MCF 10A (cell line): ENCODE results near the gene CALML3. TPM values are rescaled to one million over a fixed set of nuclear protein-coding genes. Genes with fewer than 3 reads are reported as not detected.

Experiments
- BruUV-seq: library from RNA; stranded (reverse); fragments of 400-500 nt; replicated peaks from 2 replicates; lab custom pipeline; 2021; lab: Mats Ljungman, UMichigan
- CTCF ChIA-PET: fragments of 300-600 bp; sonication (Branson Sonifier 250); formaldehyde crosslinking; extraction: SDS; loops from one replicate; lab custom pipeline; 2021; ENCODE audit warnings: antibody characterized with exemption, inconsistent platforms; lab: Yijun Ruan, JAX
- POLR2A ChIA-PET: fragments of 300-600, 350-650 bp; sonication (Branson Sonifier 250); formaldehyde crosslinking; extraction: SDS; loops from one replicate; lab custom pipeline; 2020; ENCODE audit warnings: antibody characterized with exemption, inconsistent platforms; lab: Yijun Ruan, JAX
- DNase-seq: peaks from one replicate; pipeline ENCODE4 v3.0.0-alpha.2; 2018; ENCODE audit not compliant: unreplicated experiment
- H3K27ac Mint-ChIP-seq: one replicate; pipeline ENCODE4 v1.8.0; 2022; ENCODE audit warnings: mild to moderate bottlenecking, low read depth, mixed read lengths; ENCODE audit not compliant: unreplicated experiment
- H3K27me3 Mint-ChIP-seq: one replicate; pipeline ENCODE4 v1.8.0; 2022; ENCODE audit warnings: mixed read lengths; ENCODE audit not compliant: insufficient read depth, unreplicated experiment
- H3K36me3 Mint-ChIP-seq: one replicate; pipeline ENCODE4 v1.8.0; 2022; ENCODE audit warnings: mild to moderate bottlenecking, moderate library complexity, mixed read lengths; ENCODE audit not compliant: insufficient read depth, unreplicated experiment
- H3K4me1 Mint-ChIP-seq: one replicate; pipeline ENCODE4 v1.8.0; 2022; ENCODE audit warnings: mixed read lengths; ENCODE audit not compliant: insufficient read depth, unreplicated experiment
- H3K4me3 Mint-ChIP-seq: one replicate; pipeline ENCODE4 v1.8.0; 2022; ENCODE audit warnings: mild to moderate bottlenecking, moderate library complexity, mixed read lengths; ENCODE audit not compliant: unreplicated experiment
- H3K9me3 Mint-ChIP-seq: one replicate; pipeline ENCODE4 v1.8.0; 2022; ENCODE audit warnings: mixed read lengths; ENCODE audit not compliant: unreplicated experiment
- intact Hi-C: fragments of 100-400 bp; cut with micrococcal nuclease; formaldehyde crosslinking; loops from 2 replicates; pipeline ENCODE4 v1.14.1; 2022
- total RNA-seq: library from RNA; stranded (reverse); gene quantifications from 2 replicates; pipeline ENCODE4 v1.2.3, GENCODE V29; 2022
- TF ChIP-seq, protein P1 (sequence below): fragments of 200-600 bp; IDR thresholded peaks from one replicate; pipeline ENCODE4 v1.8.0; 2022; ENCODE audit warnings: antibody characterized with exemption, mild to moderate bottlenecking; ENCODE audit not compliant: unreplicated experiment

Gene CALML3
- total RNA-seq, 1 experiment from 2014 or later = 0.75 TPM

DNA sequence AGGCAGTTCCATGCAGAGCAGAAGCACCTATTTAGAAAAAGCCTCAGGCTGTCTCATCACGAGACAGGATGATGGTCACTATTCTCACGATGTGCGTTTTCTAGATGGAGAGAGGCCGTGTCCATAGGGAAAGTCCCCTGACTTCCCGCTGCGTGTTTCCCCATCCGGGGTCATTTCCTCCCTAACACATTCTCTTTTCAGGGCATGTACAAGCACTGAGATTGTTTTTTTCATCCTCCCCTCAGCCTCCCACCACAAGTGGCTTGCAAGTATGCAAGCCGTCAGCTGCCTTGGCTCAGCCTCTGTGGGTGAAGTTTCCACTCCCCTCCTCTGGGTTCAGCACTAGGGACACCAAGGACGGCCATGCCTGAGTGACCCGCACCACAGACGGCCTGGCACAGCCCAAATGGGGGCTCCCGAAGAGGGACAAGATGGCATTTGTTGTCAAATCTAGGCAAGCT, 22.7 kb upstream of the CALML3 start:
- Mint-ChIP-seq H3K4me3 (no peak overlapping the region), H3K36me3 (no peaks in the 10 kb centered on the region), H3K9me3 (no peaks in the 10 kb centered on the region), H3K27me3 (no peaks in the 10 kb centered on the region), H3K4me1 (peaks cover 3% of the 10 kb centered on the region), H3K27ac (no peak overlapping the region)
- TF ChIP-seq, protein P1, sequence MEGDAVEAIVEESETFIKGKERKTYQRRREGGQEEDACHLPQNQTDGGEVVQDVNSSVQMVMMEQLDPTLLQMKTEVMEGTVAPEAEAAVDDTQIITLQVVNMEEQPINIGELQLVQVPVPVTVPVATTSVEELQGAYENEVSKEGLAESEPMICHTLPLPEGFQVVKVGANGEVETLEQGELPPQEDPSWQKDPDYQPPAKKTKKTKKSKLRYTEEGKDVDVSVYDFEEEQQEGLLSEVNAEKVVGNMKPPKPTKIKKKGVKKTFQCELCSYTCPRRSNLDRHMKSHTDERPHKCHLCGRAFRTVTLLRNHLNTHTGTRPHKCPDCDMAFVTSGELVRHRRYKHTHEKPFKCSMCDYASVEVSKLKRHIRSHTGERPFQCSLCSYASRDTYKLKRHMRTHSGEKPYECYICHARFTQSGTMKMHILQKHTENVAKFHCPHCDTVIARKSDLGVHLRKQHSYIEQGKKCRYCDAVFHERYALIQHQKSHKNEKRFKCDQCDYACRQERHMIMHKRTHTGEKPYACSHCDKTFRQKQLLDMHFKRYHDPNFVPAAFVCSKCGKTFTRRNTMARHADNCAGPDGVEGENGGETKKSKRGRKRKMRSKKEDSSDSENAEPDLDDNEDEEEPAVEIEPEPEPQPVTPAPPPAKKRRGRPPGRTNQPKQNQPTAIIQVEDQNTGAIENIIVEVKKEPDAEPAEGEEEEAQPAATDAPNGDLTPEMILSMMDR = no peak
- CTCF ChIA-PET = interaction anchor here (0.8 to 1.3 kb wide), 2 partner anchors 47 to 653 kb away, joined by 3 read pairs; no protein-coding TSS in a partner anchor
- POLR2A ChIA-PET = interaction anchor here (0.9 to 1.5 kb wide), 3 partner anchors 11 to 37 kb away, joined by 3 to 5 read pairs (median 3); partner anchors contain the start of gene CALML3
- DNase-seq = no peak
- no TSS peak for BruUV-seq
- intact Hi-C loops = no loop called here

DNA sequence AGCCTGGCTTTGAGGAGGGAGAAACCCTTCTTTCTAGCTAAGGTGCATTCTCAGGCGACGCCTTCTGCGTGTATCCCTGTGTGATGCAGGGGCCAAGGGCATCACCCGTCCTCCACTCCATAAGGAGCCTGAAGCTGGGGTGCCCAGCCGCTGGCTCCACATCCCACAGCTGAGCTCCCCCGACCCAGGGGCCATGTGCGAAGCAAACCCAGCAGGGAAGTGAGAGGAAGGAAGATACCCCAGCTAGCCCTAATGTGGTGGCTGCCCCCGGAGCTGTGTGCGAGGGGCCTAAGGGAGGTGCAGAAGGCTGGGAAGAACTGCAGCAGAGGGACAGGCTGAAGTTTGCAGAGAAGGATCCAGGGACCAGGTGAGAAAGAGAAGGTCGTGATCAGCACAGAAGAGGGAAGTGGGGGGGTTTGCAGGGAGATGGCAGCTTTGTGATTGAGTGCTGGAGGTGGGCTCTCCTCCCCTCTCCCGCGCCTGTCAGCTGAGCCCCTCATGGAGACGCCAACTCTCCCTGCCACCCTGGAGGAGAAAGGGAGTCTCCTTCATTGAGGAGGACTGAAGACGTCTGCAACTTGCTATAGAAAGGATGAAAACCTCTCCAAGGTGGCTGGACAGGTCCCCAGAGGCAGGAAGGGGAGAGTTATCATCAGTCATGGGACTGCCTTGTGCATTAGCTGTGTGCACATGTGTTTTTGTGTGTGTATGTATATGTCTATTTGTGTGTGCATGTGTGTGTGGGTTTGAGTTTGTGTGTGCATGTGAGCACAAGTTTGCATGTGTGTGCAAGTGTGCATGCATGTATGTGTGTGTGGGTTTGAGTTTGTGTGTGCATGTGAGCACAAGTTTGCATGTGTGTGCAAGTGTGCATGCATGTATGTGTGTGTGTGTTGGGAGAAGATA, 21.9 kb upstream of the CALML3 start:
- H3K27me3 Mint-ChIP-seq = no peaks in the 10 kb centered on the region
- no peaks in the 10 kb centered on the region for H3K36me3 Mint-ChIP-seq
- no TSS peak for BruUV-seq
- ChIA-PET POLR2A (interaction anchor here (1.2 kb wide), 1 partner anchor 22 kb away, joined by 3 read pairs; the partner anchor contains the start of gene CALML3), CTCF (interaction anchor here (0.7 to 1.3 kb wide), 2 partner anchors 9 to 654 kb away, joined by 3 read pairs; no protein-coding TSS in a partner anchor)
- no peak for DNase-seq
- H3K9me3 Mint-ChIP-seq = no peaks in the 10 kb centered on the region
- TF ChIP-seq, protein P1 = no peak
- H3K4me3 Mint-ChIP-seq = no peak overlapping the region
- H3K4me1 Mint-ChIP-seq = peaks cover 8% of the 10 kb centered on the region
- intact Hi-C loops = no loop called here
- no peak overlapping the region for H3K27ac Mint-ChIP-seq

GRCh38 chr10:5503477-5503835, 21.3 kb upstream of the CALML3 start:
- Mint-ChIP-seq H3K4me3 (no peak overlapping the region), H3K36me3 (no peaks in the 10 kb centered on the region)

More at GRCh38 chr10:5503477-5503835, 21.3 kb upstream of the CALML3 start:
- TF ChIP-seq, protein P1 = no peak
- no peak overlapping the region for H3K27ac Mint-ChIP-seq
- BruUV-seq = no TSS peak
- no peaks in the 10 kb centered on the region for H3K27me3 Mint-ChIP-seq
- intact Hi-C loops = no loop called here
- CTCF ChIA-PET = interaction anchor here (0.7 kb wide), 1 partner anchor 8 kb away, joined by 3 read pairs; no protein-coding TSS in a partner anchor
- no peak for DNase-seq
- H3K9me3 Mint-ChIP-seq = no peaks in the 10 kb centered on the region
- H3K4me1 Mint-ChIP-seq = peaks cover 8% of the 10 kb centered on the region
- POLR2A ChIA-PET = no interaction called here
